Measurements from ENCODE around the gene NUP42.

DNA sequence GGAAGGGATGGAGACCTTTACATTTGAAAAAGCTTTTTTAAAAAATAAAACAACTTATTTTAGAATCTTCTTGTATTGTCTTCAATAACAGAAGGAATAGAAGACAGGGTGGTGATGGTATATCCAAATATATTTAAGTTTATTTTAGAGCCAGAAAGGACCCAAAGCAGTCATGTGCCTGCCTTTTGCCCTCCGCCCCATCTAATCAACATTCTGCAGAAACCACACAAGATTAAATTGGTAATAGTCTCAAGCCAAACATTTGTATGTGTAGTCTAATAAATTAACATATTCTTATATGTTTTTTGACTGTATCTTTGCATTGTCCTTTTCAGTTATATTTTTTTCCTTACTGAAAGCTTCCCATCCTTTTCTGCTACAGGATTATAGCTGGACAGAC lies 16.5 kb upstream of the NUP42 start:
- no peak for TF ChIP-seq RXRA (CRISPR knock-in tag; IDR thresholded peaks at IDR 0.05)
- no peak for TF ChIP-seq ETV6 (CRISPR knock-in tag; conservative IDR thresholded peaks at IDR 0.05)
- TF ChIP-seq, protein P1, sequence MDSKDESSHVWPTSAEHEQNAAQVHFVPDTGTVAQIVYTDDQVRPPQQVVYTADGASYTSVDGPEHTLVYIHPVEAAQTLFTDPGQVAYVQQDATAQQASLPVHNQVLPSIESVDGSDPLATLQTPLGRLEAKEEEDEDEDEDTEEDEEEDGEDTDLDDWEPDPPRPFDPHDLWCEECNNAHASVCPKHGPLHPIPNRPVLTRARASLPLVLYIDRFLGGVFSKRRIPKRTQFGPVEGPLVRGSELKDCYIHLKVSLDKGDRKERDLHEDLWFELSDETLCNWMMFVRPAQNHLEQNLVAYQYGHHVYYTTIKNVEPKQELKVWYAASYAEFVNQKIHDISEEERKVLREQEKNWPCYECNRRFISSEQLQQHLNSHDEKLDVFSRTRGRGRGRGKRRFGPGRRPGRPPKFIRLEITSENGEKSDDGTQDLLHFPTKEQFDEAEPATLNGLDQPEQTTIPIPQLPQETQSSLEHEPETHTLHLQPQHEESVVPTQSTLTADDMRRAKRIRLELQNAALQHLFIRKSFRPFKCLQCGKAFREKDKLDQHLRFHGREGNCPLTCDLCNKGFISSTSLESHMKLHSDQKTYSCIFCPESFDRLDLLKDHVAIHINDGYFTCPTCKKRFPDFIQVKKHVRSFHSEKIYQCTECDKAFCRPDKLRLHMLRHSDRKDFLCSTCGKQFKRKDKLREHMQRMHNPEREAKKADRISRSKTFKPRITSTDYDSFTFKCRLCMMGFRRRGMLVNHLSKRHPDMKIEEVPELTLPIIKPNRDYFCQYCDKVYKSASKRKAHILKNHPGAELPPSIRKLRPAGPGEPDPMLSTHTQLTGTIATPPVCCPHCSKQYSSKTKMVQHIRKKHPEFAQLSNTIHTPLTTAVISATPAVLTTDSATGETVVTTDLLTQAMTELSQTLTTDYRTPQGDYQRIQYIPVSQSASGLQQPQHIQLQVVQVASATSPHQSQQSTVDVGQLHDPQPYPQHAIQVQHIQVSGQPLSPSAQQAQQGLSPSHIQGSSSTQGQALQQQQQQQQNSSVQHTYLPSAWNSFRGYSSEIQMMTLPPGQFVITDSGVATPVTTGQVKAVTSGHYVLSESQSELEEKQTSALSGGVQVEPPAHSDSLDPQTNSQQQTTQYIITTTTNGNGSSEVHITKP (CRISPR knock-in tag; IDR thresholded peaks at IDR 0.05; ENCODE audit: low read depth) = no peak
- no peak for TF ChIP-seq STAT5B (CRISPR knock-in tag; IDR thresholded peaks at IDR 0.05)
- TF ChIP-seq CC2D1A (CRISPR knock-in tag; IDR thresholded peaks at IDR 0.05) = no peak
- TF ChIP-seq, protein P2, sequence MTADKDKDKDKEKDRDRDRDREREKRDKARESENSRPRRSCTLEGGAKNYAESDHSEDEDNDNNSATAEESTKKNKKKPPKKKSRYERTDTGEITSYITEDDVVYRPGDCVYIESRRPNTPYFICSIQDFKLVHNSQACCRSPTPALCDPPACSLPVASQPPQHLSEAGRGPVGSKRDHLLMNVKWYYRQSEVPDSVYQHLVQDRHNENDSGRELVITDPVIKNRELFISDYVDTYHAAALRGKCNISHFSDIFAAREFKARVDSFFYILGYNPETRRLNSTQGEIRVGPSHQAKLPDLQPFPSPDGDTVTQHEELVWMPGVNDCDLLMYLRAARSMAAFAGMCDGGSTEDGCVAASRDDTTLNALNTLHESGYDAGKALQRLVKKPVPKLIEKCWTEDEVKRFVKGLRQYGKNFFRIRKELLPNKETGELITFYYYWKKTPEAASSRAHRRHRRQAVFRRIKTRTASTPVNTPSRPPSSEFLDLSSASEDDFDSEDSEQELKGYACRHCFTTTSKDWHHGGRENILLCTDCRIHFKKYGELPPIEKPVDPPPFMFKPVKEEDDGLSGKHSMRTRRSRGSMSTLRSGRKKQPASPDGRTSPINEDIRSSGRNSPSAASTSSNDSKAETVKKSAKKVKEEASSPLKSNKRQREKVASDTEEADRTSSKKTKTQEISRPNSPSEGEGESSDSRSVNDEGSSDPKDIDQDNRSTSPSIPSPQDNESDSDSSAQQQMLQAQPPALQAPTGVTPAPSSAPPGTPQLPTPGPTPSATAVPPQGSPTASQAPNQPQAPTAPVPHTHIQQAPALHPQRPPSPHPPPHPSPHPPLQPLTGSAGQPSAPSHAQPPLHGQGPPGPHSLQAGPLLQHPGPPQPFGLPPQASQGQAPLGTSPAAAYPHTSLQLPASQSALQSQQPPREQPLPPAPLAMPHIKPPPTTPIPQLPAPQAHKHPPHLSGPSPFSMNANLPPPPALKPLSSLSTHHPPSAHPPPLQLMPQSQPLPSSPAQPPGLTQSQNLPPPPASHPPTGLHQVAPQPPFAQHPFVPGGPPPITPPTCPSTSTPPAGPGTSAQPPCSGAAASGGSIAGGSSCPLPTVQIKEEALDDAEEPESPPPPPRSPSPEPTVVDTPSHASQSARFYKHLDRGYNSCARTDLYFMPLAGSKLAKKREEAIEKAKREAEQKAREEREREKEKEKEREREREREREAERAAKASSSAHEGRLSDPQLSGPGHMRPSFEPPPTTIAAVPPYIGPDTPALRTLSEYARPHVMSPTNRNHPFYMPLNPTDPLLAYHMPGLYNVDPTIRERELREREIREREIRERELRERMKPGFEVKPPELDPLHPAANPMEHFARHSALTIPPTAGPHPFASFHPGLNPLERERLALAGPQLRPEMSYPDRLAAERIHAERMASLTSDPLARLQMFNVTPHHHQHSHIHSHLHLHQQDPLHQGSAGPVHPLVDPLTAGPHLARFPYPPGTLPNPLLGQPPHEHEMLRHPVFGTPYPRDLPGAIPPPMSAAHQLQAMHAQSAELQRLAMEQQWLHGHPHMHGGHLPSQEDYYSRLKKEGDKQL (CRISPR knock-in tag; IDR thresholded peaks at IDR 0.05; ENCODE audit: low read depth) = no peak
- no peak for TF ChIP-seq NBN (conservative IDR thresholded peaks at IDR 0.05)
- TF ChIP-seq, protein P3, sequence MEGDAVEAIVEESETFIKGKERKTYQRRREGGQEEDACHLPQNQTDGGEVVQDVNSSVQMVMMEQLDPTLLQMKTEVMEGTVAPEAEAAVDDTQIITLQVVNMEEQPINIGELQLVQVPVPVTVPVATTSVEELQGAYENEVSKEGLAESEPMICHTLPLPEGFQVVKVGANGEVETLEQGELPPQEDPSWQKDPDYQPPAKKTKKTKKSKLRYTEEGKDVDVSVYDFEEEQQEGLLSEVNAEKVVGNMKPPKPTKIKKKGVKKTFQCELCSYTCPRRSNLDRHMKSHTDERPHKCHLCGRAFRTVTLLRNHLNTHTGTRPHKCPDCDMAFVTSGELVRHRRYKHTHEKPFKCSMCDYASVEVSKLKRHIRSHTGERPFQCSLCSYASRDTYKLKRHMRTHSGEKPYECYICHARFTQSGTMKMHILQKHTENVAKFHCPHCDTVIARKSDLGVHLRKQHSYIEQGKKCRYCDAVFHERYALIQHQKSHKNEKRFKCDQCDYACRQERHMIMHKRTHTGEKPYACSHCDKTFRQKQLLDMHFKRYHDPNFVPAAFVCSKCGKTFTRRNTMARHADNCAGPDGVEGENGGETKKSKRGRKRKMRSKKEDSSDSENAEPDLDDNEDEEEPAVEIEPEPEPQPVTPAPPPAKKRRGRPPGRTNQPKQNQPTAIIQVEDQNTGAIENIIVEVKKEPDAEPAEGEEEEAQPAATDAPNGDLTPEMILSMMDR (CRISPR knock-in tag; IDR thresholded peaks at IDR 0.05) = no peak
- no peak for TF ChIP-seq ERF (CRISPR knock-in tag; IDR thresholded peaks at IDR 0.05)
- no peak for TF ChIP-seq TRIM24 (CRISPR knock-in tag; IDR thresholded peaks at IDR 0.05)
- TF ChIP-seq, protein P4, sequence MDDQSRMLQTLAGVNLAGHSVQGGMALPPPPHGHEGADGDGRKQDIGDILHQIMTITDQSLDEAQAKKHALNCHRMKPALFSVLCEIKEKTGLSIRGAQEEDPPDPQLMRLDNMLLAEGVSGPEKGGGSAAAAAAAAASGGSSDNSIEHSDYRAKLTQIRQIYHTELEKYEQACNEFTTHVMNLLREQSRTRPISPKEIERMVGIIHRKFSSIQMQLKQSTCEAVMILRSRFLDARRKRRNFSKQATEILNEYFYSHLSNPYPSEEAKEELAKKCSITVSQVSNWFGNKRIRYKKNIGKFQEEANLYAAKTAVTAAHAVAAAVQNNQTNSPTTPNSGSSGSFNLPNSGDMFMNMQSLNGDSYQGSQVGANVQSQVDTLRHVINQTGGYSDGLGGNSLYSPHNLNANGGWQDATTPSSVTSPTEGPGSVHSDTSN (CRISPR knock-in tag; IDR thresholded peaks at IDR 0.05; ENCODE audit: borderline replicate concordance) = no peak
- no peak for TF ChIP-seq KLF6 (CRISPR knock-in tag; IDR thresholded peaks at IDR 0.05)
- no peak for TF ChIP-seq ZNF629 (CRISPR knock-in tag; conservative IDR thresholded peaks at IDR 0.05)

Measured in HepG2 (cell line).